Astrocyte (in vitro differentiated cells and primary cell): ENCODE data around the gene DDR2. TPM values are rescaled to one million over a fixed set of nuclear protein-coding genes. Genes with fewer than 3 reads are reported as not detected.
"Not testable (repeated sequence)": the region's sequence is repeated elsewhere in the genome, so short reads cannot be mapped to it uniquely, and the experiment has no call there.

Experiments
- DNase-seq: peaks from one replicate; pipeline ENCODE4 v3.0.0-alpha.2; 2010; ENCODE audit warnings: low read depth
- FAIRE-seq: peaks from 2 replicates; lab custom pipeline; 2011; peaks lifted over from hg19 to GRCh38; lab: Jason Lieb, UNC
- H2AFZ ChIP-seq: 2 replicates; pipeline ENCODE4 v1.6.0; 2012; ENCODE audit warnings: low read depth, low read length, inconsistent platforms
- H3K27ac ChIP-seq: 2 replicates; pipeline ENCODE4 v1.5.1; 2011; ENCODE audit warnings: low read depth, low read length, inconsistent platforms
- H3K27me3 ChIP-seq: 2 replicates; pipeline ENCODE4 v1.6.0; 2011; ENCODE audit warnings: low read length, inconsistent platforms; ENCODE audit not compliant: insufficient read depth
- H3K36me3 ChIP-seq: 2 replicates; pipeline ENCODE4 v1.5.1; 2011; ENCODE audit warnings: low read length, inconsistent platforms; ENCODE audit not compliant: insufficient read depth
- H3K4me1 ChIP-seq: 2 replicates; pipeline ENCODE4 v1.5.1; 2011; ENCODE audit warnings: low read length, inconsistent platforms; ENCODE audit not compliant: insufficient read depth
- H3K4me2 ChIP-seq: 2 replicates; pipeline ENCODE4 v1.6.0; 2012; ENCODE audit warnings: low read length, inconsistent platforms
- H3K4me3 ChIP-seq: 2 replicates; pipeline ENCODE4 v1.5.1; 2011; ENCODE audit warnings: low read depth, mild to moderate bottlenecking, low read length, inconsistent platforms; ENCODE audit not compliant: insufficient read depth
- H3K79me2 ChIP-seq: 2 replicates; pipeline ENCODE4 v1.6.0; 2012; ENCODE audit warnings: mild to moderate bottlenecking, low read length, inconsistent platforms; ENCODE audit not compliant: insufficient read depth
- H3K9ac ChIP-seq: 2 replicates; pipeline ENCODE4 v1.6.0; 2012; ENCODE audit warnings: mild to moderate bottlenecking, low read length, inconsistent platforms
- H3K9me3 ChIP-seq: 2 replicates; pipeline ENCODE4 v1.5.1; 2012; ENCODE audit warnings: low read depth, mild to moderate bottlenecking, low read length, inconsistent platforms; ENCODE audit not compliant: insufficient read depth
- H4K20me1 ChIP-seq: 2 replicates; pipeline ENCODE4 v1.6.0; 2012; ENCODE audit warnings: low read length, inconsistent platforms; ENCODE audit not compliant: insufficient read depth
- H3K27ac Mint-ChIP-seq: one replicate; pipeline ENCODE4 v1.8.0; 2021; ENCODE audit warnings: mild to moderate bottlenecking, mixed read lengths; ENCODE audit not compliant: unreplicated experiment
- H3K27me3 Mint-ChIP-seq: one replicate; pipeline ENCODE4 v1.8.0; 2021; ENCODE audit warnings: low read depth, mixed read lengths; ENCODE audit not compliant: unreplicated experiment
- H3K36me3 Mint-ChIP-seq: one replicate; pipeline ENCODE4 v1.8.0; 2021; ENCODE audit warnings: low read depth, mixed read lengths; ENCODE audit not compliant: unreplicated experiment
- H3K4me1 Mint-ChIP-seq: one replicate; pipeline ENCODE4 v1.8.0; 2021; ENCODE audit warnings: low read depth, mixed read lengths; ENCODE audit not compliant: unreplicated experiment
- H3K4me3 Mint-ChIP-seq: one replicate; pipeline ENCODE4 v1.8.0; 2021; ENCODE audit warnings: mild to moderate bottlenecking, moderate library complexity, mixed read lengths; ENCODE audit not compliant: unreplicated experiment
- H3K9me3 Mint-ChIP-seq: one replicate; pipeline ENCODE4 v1.8.0; 2021; ENCODE audit warnings: mild to moderate bottlenecking, mixed read lengths; ENCODE audit not compliant: unreplicated experiment
- EZH2 ChIP-seq: IDR thresholded peaks from 2 replicates; pipeline ENCODE4 v1.6.1; 2012; ENCODE audit warnings: mild to moderate bottlenecking, low read length, inconsistent platforms; ENCODE audit not compliant: insufficient read depth
- total RNA-seq: library from RNA; stranded (reverse); gene quantifications from 2 replicates; pipeline ENCODE4 v1.2.1, GENCODE V29; 2021
- TF ChIP-seq, protein P1 (sequence below): IDR thresholded peaks from 2 replicates; pipeline ENCODE4 v1.5.1; 2011; ENCODE audit warnings: low read depth, mild to moderate bottlenecking, inconsistent platforms, low read length, moderate library complexity; ENCODE audit not compliant: insufficient read depth

Gene DDR2
- total RNA-seq, 1 donor from 2014 or later = 15.3 TPM

DNA sequence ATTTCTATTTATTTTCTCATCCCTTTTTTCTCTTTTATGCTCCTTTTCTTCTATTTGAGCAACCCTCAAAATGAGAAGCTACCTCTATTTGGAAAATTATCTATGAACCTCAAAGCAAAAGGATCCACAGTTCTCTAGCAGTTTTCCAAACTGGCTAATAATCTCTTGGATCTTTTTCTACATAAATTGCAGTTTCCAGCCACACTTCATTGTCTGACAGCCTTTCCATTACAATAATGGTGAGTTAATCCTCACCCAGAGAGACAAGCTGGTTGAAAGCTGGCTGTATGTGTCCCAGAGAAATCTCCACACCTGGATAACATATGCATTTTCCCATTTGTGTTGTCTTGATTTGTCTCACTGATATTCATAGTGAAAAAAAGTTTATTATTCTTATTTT, 141.7 kb downstream of the DDR2 start:
- H3K9ac ChIP-seq = no peak overlapping the region
- TF ChIP-seq, protein P1, sequence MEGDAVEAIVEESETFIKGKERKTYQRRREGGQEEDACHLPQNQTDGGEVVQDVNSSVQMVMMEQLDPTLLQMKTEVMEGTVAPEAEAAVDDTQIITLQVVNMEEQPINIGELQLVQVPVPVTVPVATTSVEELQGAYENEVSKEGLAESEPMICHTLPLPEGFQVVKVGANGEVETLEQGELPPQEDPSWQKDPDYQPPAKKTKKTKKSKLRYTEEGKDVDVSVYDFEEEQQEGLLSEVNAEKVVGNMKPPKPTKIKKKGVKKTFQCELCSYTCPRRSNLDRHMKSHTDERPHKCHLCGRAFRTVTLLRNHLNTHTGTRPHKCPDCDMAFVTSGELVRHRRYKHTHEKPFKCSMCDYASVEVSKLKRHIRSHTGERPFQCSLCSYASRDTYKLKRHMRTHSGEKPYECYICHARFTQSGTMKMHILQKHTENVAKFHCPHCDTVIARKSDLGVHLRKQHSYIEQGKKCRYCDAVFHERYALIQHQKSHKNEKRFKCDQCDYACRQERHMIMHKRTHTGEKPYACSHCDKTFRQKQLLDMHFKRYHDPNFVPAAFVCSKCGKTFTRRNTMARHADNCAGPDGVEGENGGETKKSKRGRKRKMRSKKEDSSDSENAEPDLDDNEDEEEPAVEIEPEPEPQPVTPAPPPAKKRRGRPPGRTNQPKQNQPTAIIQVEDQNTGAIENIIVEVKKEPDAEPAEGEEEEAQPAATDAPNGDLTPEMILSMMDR = no peak
- TF ChIP-seq EZH2 = no peak
- H3K9me3 ChIP-seq = no peaks in the 10 kb centered on the region
- H3K36me3 ChIP-seq = peaks cover 13% of the 10 kb centered on the region
- Mint-ChIP-seq H3K36me3 (peaks cover 21% of the 10 kb centered on the region), H3K9me3 (no peaks in the 10 kb centered on the region), H3K4me1 (no peaks in the 10 kb centered on the region), H3K27me3 (no peaks in the 10 kb centered on the region), H3K4me3 (no peak overlapping the region), H3K27ac (no peak overlapping the region)
- no peaks in the 10 kb centered on the region for H3K4me1 ChIP-seq
- no peak overlapping the region for H3K27ac ChIP-seq
- no peaks in the 10 kb centered on the region for H3K79me2 ChIP-seq
- no peak overlapping the region for H3K4me2 ChIP-seq
- H4K20me1 ChIP-seq = no peaks in the 10 kb centered on the region
- no peak overlapping the region for H3K4me3 ChIP-seq
- no peak overlapping the region for H2AFZ ChIP-seq
- FAIRE-seq (no peak), DNase-seq (no peak)
- no peaks in the 10 kb centered on the region for H3K27me3 ChIP-seq

DNA sequence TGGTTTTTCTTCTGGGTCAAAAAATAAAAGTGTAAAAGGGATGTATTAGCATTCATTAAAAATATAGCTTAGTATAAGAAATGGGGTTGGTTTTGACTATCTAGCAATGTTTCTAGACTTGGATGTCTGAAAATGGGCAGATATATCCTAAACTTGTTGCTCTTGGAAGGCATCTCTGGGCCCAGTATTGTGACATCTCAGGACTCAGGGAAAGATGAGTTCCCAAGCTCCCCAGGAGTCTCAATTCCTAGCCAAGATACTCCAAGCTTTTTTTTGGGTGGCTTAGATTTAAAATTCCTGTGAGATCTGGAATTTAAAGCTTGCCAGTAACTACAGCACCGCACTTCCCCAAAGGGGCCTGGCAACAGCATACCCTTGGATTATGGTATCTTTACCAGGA, 146.8 kb downstream of the DDR2 start:
- H3K36me3 Mint-ChIP-seq = peaks cover 19% of the 10 kb centered on the region
- H3K4me2 ChIP-seq = no peak overlapping the region
- no peak overlapping the region for H3K27ac Mint-ChIP-seq
- H3K27ac ChIP-seq = no peak overlapping the region
- TF ChIP-seq, protein P1 = no peak
- TF ChIP-seq EZH2 = no peak
- no peaks in the 10 kb centered on the region for H4K20me1 ChIP-seq
- no peaks in the 10 kb centered on the region for H3K4me1 Mint-ChIP-seq
- no peaks in the 10 kb centered on the region for H3K9me3 ChIP-seq
- peaks cover 5% of the 10 kb centered on the region for H3K27me3 Mint-ChIP-seq
- H3K4me3 Mint-ChIP-seq = no peak overlapping the region
- DNase-seq (no peak), FAIRE-seq (no peak)
- no peak overlapping the region for H2AFZ ChIP-seq
- no peak overlapping the region for H3K4me3 ChIP-seq
- H3K4me1 ChIP-seq = no peaks in the 10 kb centered on the region
- no peaks in the 10 kb centered on the region for H3K27me3 ChIP-seq
- H3K9ac ChIP-seq = no peak overlapping the region
- H3K36me3 ChIP-seq = peaks cover 9% of the 10 kb centered on the region
- H3K9me3 Mint-ChIP-seq = no peaks in the 10 kb centered on the region
- H3K79me2 ChIP-seq = no peaks in the 10 kb centered on the region

DNA sequence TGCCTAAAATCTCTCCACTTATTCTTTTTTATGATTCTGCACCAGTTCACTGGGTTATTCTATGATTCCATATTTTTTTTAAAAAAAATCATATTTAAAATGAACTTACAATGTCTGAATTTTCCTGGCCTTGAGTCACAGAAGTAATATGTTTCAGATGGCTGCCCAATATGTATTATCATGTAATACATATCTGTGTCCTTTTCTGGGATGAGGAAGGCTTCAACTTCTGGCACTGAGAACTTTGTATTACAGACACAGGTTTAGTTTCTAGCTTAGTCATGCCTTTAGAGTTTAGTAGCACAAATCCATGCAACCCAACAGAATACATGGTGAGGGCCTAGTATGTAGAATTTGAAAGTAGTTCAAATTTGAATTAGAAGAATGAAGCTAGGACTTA, 150.4 kb downstream of the DDR2 start:
- TF ChIP-seq, protein P1 = no peak
- TF ChIP-seq EZH2 = no peak
- no peak for DNase-seq
- no peaks in the 10 kb centered on the region for H3K4me1 Mint-ChIP-seq
- no peaks in the 10 kb centered on the region for H3K9me3 Mint-ChIP-seq
- H3K27me3 ChIP-seq = no peaks in the 10 kb centered on the region
- H3K79me2 ChIP-seq = no peaks in the 10 kb centered on the region
- FAIRE-seq = no peak
- peaks cover 3% of the 10 kb centered on the region for H3K36me3 ChIP-seq
- no peak overlapping the region for H3K4me2 ChIP-seq
- no peak overlapping the region for H2AFZ ChIP-seq
- no peak overlapping the region for H3K27ac Mint-ChIP-seq
- no peaks in the 10 kb centered on the region for H3K4me1 ChIP-seq
- no peak overlapping the region for H3K4me3 Mint-ChIP-seq
- H3K27me3 Mint-ChIP-seq = peaks cover 5% of the 10 kb centered on the region
- peaks cover 14% of the 10 kb centered on the region for H3K36me3 Mint-ChIP-seq
- no peak overlapping the region for H3K9ac ChIP-seq
- no peaks in the 10 kb centered on the region for H4K20me1 ChIP-seq
- no peak overlapping the region for H3K4me3 ChIP-seq
- no peak overlapping the region for H3K27ac ChIP-seq
- no peaks in the 10 kb centered on the region for H3K9me3 ChIP-seq

DNA sequence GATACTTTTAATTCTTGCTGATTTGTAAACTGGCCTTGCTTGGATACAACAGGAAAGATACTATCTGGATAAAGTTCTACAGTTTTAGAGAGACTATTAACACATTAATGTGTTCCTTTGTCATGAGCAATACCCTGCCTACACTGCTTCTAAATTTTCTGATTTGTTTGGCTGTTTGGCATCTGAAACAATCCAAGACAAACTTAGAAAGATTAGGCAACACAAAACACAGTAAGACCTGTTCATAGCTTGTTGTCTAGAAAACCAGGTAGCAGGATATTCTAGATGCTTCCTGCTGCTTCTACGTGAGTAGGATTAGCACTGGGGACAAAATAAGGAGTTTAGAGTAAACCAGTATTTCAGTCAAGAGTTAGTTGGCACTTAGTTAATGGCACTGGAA, 152.7 kb downstream of the DDR2 start:
- not testable (repeated sequence) for H3K4me3 Mint-ChIP-seq, H3K9ac ChIP-seq, H3K27me3 Mint-ChIP-seq, H3K4me1 Mint-ChIP-seq, H3K9me3 Mint-ChIP-seq, H2AFZ ChIP-seq, H3K27ac Mint-ChIP-seq, H4K20me1 ChIP-seq, H3K4me1 ChIP-seq, H3K27me3 ChIP-seq, DNase-seq, H3K79me2 ChIP-seq, H3K9me3 ChIP-seq, FAIRE-seq, H3K4me3 ChIP-seq, H3K36me3 ChIP-seq, H3K27ac ChIP-seq, H3K4me2 ChIP-seq
- peaks cover 13% of the 10 kb centered on the region for H3K36me3 Mint-ChIP-seq
